Left lobe of liver (tissue), 2 donors: ENCODE results near the gene MIEF1. TPM values are rescaled to one million over a fixed set of nuclear protein-coding genes. Genes with fewer than 3 reads are reported as not detected.

Source experiments
- ATAC-seq: fragments of 200-7000 bp; cut with Tn5 transposase; one replicate; pipeline ENCODE4 v1.9.1; 2020; ENCODE audit warnings: mild to moderate bottlenecking, moderate library complexity
- DNase-seq: peaks from one replicate; pipeline ENCODE4 v3.0.0-alpha.2; 2020; ENCODE audit warnings: low spot score
- total RNA-seq: library from RNA; stranded (reverse); gene quantifications from one replicate; pipeline ENCODE4 v1.2.1, GENCODE V29; 2021
- donor health status: DM: no; HTN: no; CAD: no; lungs with moderate emphysema.
- donor health status: DM: no; HTN: yes; CAD: no.

Gene MIEF1
- total RNA-seq, 1 donor from 2014 or later = 26.1 TPM

DNA sequence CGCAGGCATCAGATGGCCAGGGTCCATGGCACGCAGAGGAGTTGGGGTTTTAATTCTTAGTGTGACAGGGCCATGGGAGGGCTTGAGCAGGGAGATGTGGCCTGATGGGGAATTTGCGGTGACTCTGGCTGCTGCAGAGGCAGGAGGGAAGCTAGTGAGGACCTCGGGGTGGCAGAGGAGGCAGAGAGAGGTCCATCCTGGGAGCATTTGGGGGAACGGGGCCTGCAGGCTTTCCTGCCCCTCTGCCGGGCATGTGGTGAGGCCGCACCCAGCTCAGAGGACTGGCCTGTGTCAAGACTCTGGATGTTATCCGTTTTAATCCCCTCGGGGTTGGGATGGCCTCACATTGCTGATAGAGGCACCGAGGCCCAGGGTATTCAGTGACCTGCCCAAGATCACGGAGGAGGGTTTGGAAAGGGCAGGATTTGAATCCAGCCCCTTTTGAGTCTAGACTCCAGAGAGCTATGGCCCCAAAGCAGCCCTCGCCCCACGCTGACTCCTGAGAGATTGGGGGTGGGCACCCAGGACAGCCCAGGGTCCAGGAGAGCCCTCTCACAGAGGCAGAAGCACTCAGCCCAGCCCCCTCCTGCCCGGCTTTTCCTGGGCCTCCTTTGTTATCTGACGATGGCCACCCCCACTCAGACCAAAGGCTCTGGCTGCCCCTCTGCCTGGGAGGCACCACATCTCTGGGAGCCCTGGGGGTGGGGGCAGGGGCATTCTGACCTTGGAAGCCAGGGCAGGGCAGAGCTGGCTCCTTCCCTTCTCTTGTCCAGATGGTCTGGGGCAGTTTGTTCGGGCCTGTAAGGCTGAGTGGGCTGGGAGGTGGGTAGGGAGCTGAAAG lies 31.4 kb upstream of the MIEF1 start:
- ATAC-seq = no peak
- no peak for DNase-seq

DNA sequence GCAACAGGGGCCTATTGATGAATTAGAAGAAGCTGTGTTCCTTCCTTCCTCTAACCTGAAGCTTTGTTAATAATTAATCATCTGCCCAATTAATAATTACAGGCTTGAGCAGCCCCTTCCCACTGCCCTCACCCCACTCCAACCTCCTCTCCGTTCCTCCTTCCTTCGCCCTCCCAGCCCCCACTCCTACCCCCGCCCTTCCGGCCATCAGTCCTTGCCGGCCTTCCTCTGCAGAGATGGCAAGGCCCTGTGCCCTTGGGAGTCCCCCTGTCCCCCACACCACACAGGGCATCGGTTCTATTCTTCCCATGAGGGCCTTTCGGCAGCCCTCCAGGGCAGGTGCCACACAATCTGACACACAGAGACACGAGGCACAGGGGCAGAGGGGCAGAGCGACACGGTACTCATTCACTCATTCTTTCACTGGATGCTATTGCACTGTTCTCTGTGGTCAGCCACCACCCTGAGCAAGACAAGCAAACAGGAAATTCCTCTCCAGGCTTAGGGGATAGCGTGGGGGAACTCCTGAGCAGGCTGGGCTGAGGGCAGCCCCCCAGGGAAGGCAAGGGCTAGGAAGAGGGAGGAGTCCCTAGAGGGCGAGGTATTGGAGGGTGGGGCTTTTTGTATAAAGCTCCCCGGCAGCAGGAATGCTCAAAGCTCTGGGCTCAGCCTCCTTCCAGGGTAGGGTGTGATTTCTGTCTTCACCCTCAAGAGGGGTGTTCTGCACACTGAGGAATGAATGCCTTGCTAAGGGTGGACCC lies 30.5 kb upstream of the MIEF1 start:
- no peak for DNase-seq
- ATAC-seq = no peak

DNA sequence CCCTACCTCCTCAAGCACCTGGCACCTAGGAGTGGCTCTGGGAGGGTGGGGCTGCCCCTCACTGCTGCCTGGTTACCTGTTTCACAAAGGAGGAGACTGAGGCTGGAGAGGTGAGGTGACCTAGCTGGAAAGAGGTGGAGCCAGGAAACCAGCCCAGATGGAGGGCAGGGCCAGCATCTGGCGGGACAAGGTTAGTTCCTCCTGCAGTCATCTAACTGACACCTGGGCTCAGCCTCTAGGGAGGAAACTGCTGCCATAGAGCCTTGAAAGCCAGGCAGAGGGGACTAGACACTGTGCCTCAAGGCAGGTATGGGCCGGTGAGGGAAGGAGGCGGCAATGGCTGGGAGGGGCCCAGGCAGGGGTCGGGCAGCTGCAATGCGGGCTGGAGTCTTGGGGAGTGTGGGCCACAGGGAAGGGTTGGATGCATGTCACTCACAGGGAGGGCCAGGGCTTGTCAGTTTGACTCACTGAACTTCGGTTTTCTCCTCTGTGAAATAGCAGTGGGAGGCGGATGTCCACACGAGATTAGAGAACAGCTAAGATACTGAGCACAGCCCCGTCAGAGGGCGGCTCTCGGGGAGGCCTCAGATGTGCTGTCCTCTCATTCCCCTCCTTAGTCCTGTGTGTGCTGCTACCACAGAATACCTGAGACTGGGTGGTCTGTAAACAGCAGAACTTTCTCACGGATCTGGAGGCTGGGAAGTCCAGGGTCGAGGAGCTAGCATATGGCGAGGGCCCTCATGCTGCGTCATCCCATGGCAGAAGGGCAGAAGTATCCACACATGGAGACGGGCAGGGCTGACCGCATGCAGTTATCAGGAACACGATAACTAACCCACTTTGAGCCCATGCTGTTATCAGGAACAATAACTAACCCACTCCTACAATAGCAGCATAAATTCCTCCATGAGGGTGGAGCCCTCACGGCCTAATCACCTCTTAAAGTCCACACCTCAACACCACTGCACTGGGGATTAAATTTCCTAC lies 29.2 kb upstream of the MIEF1 start:
- ATAC-seq (no peak), DNase-seq (no peak)

DNA sequence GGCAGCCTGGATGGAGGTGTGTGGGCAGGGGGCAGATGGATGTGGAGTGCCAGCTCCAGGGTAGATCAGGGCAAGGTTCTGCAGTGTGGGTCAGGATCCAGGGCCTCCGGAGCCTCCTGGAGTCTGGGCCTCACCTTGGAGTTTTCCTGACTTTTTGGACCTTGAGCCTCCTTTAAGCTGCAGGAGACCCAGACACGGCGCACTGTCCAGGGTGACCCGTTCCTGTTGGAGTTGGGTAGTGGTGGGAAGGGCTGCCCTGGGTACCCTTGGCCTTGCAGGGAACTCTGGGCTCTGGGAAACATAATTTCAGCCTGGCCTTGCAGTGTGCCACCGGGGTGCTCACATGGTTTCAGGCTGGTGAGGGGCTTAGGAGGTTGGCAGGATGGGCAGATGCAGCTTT lies 28.2 kb upstream of the MIEF1 start:
- DNase-seq (no peak), ATAC-seq (no peak)

DNA sequence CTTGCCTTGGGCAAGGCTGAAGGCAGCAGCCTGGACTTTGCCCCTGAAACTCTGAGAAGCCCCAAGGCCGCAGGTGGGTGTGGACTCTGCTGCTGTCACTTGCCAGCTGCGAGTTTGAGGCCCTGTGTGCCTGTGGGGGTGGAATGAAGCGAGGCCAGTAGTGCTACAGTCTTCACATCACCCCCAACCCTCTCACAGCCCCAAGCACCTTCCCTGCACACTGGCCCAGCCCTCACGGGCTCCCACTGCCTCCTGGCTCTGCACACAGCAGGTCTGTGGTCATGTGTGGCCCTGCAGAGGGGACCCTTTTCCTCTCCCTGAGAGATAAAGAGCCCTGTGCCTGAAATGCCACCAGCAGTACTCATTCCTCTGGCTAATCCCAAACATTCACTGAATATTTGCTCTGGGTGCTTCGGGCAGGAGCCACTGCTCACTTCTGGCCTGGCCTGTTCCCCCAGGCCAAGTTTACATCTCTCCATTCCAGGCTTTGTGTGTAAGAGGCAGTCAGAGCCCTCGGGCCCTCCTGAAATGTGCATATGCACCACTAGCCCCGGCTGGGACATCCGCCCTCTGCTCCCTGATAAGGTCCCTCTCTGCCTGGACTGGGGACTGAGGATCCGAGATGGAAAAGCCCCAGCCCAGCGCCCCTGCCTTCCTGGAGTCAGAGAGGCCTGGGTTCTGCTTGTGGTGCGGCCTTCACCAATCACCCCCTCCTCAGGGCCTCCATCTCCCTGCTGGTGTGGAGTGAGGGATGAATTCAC lies 27.6 kb upstream of the MIEF1 start:
- ATAC-seq (no peak), DNase-seq (no peak)

DNA sequence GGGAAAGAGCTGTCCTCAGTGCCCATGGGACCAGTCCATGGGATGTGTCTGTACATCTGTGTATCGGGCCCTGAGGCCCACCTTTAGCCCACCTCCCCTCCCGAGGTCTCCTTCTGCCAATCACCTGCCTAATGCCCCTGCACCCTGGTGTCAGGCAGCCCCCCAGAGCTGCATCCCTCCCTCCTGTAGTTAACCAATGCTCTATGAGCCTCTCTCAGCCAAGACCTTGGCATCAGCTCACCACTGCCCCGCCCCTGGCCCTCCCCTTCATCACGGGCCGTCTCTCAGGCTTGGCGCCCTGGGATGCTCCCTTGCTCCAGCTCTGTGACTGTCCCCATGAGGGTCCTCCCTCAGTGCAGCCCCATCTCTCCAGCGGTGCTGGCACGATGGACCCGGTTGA lies 26.8 kb upstream of the MIEF1 start:
- ATAC-seq (no peak), DNase-seq (no peak)

DNA sequence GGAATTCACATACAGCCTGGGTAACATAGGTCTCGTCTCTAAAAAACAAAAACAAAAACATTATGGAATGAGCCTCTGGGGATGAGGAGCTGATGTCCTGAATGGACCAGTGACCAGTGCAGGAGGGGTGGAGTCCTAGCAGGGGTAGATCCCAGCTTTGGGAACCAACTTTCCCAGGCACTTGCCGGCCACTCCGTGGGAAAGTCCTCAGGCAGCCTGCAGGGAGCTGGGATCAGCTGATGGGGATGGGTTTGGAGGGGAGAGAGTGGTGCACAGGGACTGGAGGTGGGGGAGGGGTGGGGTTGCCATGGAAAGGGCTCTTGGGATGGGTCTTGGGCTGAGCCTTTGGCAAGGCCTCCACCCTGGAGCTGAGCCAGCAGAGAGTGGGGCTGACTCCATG lies 26.2 kb upstream of the MIEF1 start:
- ATAC-seq = no peak
- no peak for DNase-seq

DNA sequence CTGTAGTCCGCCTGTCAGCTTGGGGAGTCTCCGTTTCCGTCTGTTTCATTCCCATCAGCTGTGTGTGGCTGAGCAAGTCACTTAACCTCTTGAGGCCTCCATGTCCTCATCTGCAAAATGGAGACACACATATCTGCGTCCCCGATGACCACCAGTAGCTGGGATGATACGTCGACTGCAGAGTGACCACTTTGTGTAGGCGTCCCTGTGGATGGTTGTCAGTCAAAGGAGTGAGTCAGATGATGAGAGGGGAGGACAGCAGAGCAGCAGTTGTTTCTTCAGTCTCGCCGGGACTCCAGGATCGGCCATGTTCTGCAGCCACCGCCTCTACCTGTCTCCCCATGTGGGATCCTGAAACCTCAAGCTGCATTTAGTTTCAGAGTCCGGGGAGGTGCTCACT lies 25.4 kb upstream of the MIEF1 start:
- no peak for DNase-seq
- ATAC-seq = no peak

DNA sequence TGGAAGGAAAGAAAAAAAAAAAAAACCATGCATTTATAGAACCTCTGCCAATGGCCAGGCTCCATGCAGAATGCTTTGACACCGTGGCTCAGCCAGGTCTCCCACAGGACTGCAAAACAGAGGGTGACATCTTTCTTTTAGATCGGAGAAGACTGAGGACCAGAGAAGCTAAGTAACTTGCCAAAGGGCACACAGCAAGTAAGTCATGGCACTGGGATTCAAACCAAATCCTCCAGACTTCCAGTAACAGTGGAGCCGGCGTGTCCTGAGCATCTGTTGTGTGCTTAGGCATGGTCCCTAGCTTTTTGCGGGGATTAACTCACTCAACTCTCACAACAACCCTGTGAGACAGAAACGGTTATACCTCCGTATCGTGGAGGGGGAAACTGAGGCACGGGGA lies 24.5 kb upstream of the MIEF1 start:
- no peak for DNase-seq
- no peak for ATAC-seq

DNA sequence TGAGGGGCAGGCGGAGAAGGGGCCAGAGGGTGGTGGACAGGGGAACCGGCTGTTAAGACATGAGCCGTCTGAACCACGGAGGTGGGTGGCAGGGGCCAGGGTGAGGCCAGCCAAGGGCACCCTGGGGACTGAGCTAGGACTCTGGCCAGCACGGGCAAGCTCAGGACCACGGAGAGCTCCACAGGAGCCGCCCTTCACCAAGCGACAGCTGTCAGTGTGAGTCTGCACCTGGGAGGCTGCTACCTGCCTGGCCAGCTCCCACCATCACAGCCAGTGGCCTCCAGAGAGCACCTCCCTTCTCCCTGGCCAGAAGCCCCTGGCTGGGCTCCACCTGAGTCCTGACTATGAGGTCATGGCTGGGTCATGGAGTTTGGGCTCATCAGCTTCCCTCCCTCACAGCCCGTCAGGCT lies 23.6 kb upstream of the MIEF1 start:
- ATAC-seq = peak; percentile 87

DNA sequence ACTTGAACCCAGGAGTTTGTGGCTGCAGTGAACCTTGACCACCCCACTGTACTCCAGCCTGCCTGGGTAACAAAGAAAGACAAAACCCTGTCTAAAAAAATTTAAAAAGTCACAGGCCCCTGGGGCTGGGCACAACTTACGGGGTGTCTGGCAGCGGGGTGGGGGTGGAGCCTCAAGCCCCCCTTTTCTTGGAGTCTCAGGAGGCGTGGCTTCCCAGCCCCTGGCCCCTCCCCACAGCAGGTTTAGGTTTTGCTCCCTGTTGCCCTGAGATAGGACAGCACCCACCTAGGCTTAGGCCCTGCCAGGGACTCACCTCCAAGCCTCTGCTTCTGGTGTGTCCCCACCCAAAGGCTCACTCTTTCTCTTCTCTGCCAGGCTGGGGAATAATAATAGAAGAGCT lies 22.8 kb upstream of the MIEF1 start:
- ATAC-seq (no peak), DNase-seq (no peak)

More for the DNA sequence above, 23.6 kb upstream of the MIEF1 start:
- DNase-seq = no peak

DNA sequence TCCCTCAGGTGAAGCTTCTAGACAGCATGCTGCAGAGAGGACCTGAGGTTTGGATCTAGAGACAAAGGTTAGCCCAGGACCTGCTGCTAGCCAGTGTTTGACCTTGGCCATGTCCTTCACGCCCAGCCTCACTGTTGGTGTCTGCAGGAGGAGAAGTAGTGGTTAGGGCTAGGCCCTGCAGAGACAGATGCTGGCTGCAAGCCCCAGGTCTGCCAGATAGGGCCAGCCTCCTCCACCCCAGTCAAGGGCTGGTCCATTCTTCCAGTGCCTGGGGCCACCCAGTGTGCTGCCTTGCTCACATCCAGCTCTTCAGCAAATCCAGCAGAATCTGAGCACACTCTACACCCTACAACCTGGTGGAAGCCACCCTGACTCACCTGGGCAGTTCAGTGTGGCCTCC lies 21.5 kb upstream of the MIEF1 start:
- DNase-seq (no peak), ATAC-seq (no peak)

DNA sequence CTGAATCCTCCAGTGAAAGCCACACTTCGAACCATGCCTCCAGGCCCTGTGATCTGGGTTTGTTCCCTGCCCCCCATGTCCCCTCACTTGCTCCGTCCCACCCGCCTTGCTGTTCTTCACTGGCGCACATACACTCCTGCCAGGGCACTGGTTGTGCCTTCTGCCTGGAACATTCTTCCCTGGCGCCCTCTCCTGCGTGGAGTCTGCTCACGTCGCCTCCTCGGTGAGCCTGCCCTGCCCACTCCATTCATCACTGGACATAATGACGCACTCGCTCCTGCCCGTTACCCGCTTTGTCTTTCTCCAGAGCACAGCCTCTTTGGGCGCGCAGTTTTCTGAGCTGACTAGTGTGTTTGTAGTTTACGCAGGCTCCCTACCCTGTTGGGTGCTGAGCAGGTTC lies 21.0 kb upstream of the MIEF1 start:
- ATAC-seq (no peak), DNase-seq (no peak)

DNA sequence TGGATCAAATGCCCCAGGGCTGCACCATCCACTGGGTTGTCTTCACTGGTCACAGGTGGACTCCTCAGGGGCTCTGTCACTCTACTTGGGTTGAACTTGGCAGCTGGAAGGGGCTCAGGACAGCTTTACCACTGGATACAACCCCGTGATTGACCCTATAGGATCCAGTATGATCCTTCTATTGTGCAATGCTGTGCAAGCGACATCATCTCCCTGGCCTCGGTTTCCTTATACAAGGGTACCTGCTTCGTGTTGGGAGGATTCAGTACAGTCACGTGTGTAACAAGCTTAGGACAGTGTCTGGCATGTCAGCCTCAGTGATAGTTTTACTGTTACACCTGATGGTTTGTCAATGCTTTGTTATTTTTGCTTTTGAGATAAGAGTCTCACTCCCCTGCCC lies 20.5 kb upstream of the MIEF1 start:
- ATAC-seq (no peak), DNase-seq (no peak)

DNA sequence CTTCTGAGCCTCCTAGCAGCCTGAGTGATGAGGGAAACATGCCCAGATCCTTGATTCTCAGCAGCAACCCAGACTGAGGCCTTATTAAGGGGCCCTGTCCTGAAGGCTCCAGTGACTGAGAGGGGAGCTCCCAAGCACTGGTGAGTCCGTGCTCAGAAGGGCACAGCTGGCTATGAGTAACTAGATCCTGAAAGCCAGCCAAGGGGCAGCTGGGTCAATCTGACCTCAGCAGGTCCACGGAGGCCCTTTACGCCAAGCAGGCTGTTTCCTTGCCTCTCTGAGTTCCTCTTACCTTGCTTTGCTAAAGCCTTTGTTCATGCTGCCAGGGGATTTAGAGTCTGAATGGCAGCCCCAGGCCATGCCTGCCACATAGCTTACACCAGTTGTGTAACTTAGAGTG lies 19.3 kb upstream of the MIEF1 start:
- ATAC-seq (peak; percentile 60), DNase-seq (no peak)

DNA sequence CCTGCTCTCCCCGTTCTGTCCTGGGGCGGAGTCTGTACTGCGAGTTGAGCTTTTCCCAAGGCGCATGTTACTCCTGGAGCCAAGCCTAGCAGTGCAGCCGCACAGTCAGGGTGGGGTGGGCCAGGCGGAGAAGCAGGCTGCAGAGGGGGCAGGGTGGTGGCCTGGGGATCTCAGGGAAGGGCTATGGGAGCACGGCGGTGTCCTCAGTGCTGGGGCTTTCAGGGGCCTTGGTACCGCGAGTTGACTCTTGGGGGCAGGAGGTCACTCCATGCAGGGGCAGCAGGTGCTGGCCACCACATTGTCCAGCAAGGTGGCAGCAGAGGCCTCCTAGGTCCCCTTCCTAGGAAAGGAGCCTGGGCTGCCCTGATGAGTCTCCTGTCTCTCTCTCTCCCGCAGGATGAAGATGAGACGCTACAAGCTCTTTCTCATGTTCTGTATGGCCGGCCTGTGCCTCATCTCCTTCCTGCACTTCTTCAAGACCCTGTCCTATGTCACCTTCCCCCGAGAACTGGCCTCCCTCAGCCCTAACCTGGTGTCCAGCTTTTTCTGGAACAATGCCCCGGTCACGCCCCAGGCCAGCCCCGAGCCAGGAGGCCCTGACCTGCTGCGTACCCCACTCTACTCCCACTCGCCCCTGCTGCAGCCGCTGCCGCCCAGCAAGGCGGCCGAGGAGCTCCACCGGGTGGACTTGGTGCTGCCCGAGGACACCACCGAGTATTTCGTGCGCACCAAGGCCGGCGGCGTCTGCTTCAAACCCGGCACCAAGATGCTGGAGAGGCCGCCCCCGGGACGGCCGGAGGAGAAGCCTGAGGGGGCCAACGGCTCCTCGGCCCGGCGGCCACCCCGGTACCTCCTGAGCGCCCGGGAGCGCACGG lies 14.9 kb upstream of the MIEF1 start:
- no peak for DNase-seq
- no peak for ATAC-seq

DNA sequence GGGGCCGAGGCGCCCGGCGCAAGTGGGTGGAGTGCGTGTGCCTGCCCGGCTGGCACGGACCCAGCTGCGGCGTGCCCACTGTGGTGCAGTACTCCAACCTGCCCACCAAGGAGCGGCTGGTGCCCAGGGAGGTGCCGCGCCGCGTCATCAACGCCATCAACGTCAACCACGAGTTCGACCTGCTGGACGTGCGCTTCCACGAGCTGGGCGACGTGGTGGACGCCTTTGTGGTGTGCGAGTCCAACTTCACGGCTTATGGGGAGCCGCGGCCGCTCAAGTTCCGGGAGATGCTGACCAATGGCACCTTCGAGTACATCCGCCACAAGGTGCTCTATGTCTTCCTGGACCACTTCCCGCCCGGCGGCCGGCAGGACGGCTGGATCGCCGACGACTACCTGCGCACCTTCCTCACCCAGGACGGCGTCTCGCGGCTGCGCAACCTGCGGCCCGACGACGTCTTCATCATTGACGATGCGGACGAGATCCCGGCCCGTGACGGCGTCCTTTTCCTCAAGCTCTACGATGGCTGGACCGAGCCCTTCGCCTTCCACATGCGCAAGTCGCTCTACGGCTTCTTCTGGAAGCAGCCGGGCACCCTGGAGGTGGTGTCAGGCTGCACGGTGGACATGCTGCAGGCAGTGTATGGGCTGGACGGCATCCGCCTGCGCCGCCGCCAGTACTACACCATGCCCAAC lies 14.1 kb upstream of the MIEF1 start:
- no peak for DNase-seq
- no peak for ATAC-seq

DNA sequence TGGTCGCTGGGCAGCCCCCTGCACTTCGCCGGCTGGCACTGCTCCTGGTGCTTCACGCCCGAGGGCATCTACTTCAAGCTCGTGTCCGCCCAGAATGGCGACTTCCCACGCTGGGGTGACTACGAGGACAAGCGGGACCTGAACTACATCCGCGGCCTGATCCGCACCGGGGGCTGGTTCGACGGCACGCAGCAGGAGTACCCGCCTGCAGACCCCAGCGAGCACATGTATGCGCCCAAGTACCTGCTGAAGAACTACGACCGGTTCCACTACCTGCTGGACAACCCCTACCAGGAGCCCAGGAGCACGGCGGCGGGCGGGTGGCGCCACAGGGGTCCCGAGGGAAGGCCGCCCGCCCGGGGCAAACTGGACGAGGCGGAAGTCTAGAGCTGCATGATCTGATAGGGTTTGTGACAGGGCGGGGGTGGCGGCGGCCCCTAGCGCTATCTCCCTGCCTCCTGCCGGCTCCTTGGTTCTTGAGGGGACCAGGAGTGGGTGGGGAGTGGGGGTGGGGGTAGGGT lies 13.5 kb upstream of the MIEF1 start:
- ATAC-seq (no peak), DNase-seq (no peak)
